WTC11 (cell line): ENCODE data around the gene KPTN. TPM values are rescaled to one million over a fixed set of nuclear protein-coding genes. Genes with fewer than 3 reads are reported as not detected.

Source experiments
- ATAC-seq: fragments of 200-7000 bp; cut with Tn5 transposase; 2 replicates; pipeline ENCODE4 v1.10.0; 2021; ENCODE audit warnings: mild to moderate bottlenecking, moderate library complexity
- CTCF ChIA-PET: fragments of 300-600 bp; sonication (Branson Sonifier 250); formaldehyde crosslinking; loops from one replicate; lab custom pipeline; 2021; ENCODE audit warnings: antibody characterized with exemption; lab: Charles Lee
- POLR2A ChIA-PET: fragments of 350-600 bp; sonication (Branson Sonifier 250); formaldehyde crosslinking; loops from one replicate; lab custom pipeline; 2021; ENCODE audit warnings: antibody characterized with exemption; lab: Charles Lee
- DNase-seq: peaks from one replicate; pipeline ENCODE4 v3.0.0; 2021; ENCODE audit warnings: low spot score
- H3K27ac Mint-ChIP-seq: 2 replicates; pipeline ENCODE4 v1.8.0; 2021; ENCODE audit warnings: mixed read lengths
- H3K27me3 Mint-ChIP-seq: 2 replicates; pipeline ENCODE4 v1.8.0; 2021; ENCODE audit warnings: low read depth, mild to moderate bottlenecking, moderate library complexity, mixed read lengths
- H3K36me3 Mint-ChIP-seq: 2 replicates; pipeline ENCODE4 v1.8.0; 2021; ENCODE audit warnings: mixed read lengths
- H3K4me1 Mint-ChIP-seq: 2 replicates; pipeline ENCODE4 v1.8.0; 2022; ENCODE audit warnings: mixed read lengths
- H3K4me3 Mint-ChIP-seq: 2 replicates; pipeline ENCODE4 v1.8.0; 2021; ENCODE audit warnings: mild to moderate bottlenecking, moderate library complexity, mixed read lengths
- H3K9me3 Mint-ChIP-seq: 2 replicates; pipeline ENCODE4 v1.8.0; 2021; ENCODE audit warnings: mixed read lengths
- AR ChIP-seq: fragments of 250-450 bp; sonication (Bioruptor Pico); IDR thresholded peaks from 2 replicates; pipeline ENCODE4 v1.9.0; 2021; ENCODE audit warnings: mild to moderate bottlenecking
- E2F1 ChIP-seq: sonication (generic); formaldehyde crosslinking; IDR thresholded peaks from 2 replicates; pipeline ENCODE4 v1.8.0; 2022; ENCODE audit warnings: mild to moderate bottlenecking, missing genetic modification reagents
- GABPB1 ChIP-seq: sonication (generic); formaldehyde crosslinking; IDR thresholded peaks from 2 replicates; pipeline ENCODE4 v1.8.1; 2023; ENCODE audit warnings: mild to moderate bottlenecking, missing genetic modification reagents
- JUN ChIP-seq: sonication (generic); formaldehyde crosslinking; IDR thresholded peaks from 2 replicates; pipeline ENCODE4 v1.8.0; 2023; ENCODE audit warnings: mild to moderate bottlenecking, missing genetic modification reagents
- KAT7 ChIP-seq: sonication (generic); formaldehyde crosslinking; IDR thresholded peaks from 2 replicates; pipeline ENCODE4 v1.8.1; 2023; ENCODE audit warnings: missing genetic modification reagents, mild to moderate bottlenecking, borderline replicate concordance
- NFATC4 ChIP-seq: fragments of 250-450 bp; sonication (Bioruptor Pico); IDR thresholded peaks from 2 replicates; pipeline ENCODE4 v1.9.0; 2021; ENCODE audit warnings: mild to moderate bottlenecking
- SOX15 ChIP-seq: fragments of 250-450 bp; sonication (Bioruptor Pico); IDR thresholded peaks from 2 replicates; pipeline ENCODE4 v1.9.0; 2021; ENCODE audit warnings: mild to moderate bottlenecking
- ZNF138 ChIP-seq: sonication (generic); formaldehyde crosslinking; conservative IDR thresholded peaks from 2 replicates; pipeline ENCODE4 v1.8.1; 2022; ENCODE audit warnings: mild to moderate bottlenecking, moderate library complexity, missing genetic modification reagents
- ZNF219 ChIP-seq: sonication (generic); formaldehyde crosslinking; IDR thresholded peaks from 2 replicates; pipeline ENCODE4 v1.8.0; 2023; ENCODE audit warnings: missing genetic modification reagents, mild to moderate bottlenecking, borderline replicate concordance
- ZNF263 ChIP-seq: sonication (generic); formaldehyde crosslinking; IDR thresholded peaks from 2 replicates; pipeline ENCODE4 v1.8.1; 2022; ENCODE audit warnings: low read depth, mild to moderate bottlenecking, moderate library complexity, missing genetic modification reagents
- ZNF396 ChIP-seq: fragments of 250-450 bp; sonication (Bioruptor Pico); IDR thresholded peaks from 2 replicates; pipeline ENCODE4 v1.8.0; 2021; ENCODE audit warnings: mild to moderate bottlenecking, moderate library complexity, borderline replicate concordance
- total RNA-seq: library from RNA; stranded (reverse); gene quantifications from 3 replicates; pipeline ENCODE4 v1.2.3, GENCODE V29; 2021
- TF ChIP-seq, protein P1 (sequence below): sonication (generic); formaldehyde crosslinking; IDR thresholded peaks from 2 replicates; pipeline ENCODE4 v1.8.1; 2022; ENCODE audit warnings: low read depth, missing genetic modification reagents, borderline replicate concordance
- TF ChIP-seq, protein P2 (sequence below): sonication (generic); formaldehyde crosslinking; IDR thresholded peaks from 2 replicates; pipeline ENCODE4 v1.8.1; 2023; ENCODE audit warnings: mild to moderate bottlenecking, moderate library complexity, missing genetic modification reagents
- TF ChIP-seq, protein P3 (sequence below): sonication (generic); formaldehyde crosslinking; IDR thresholded peaks from 2 replicates; pipeline ENCODE4 v1.8.1; 2022; ENCODE audit warnings: mild to moderate bottlenecking, missing genetic modification reagents, moderate library complexity, borderline replicate concordance
- TF ChIP-seq, protein P4 (sequence below): sonication (generic); formaldehyde crosslinking; IDR thresholded peaks from 2 replicates; pipeline ENCODE4 v1.8.1; 2022; ENCODE audit warnings: mild to moderate bottlenecking, moderate library complexity, missing genetic modification reagents
- TF ChIP-seq, protein P5 (sequence below): sonication (generic); formaldehyde crosslinking; IDR thresholded peaks from 2 replicates; pipeline ENCODE4 v1.8.1; 2023; ENCODE audit warnings: mild to moderate bottlenecking, missing genetic modification reagents, borderline replicate concordance
- TF ChIP-seq, protein P6 (sequence below): sonication (generic); formaldehyde crosslinking; IDR thresholded peaks from 2 replicates; pipeline ENCODE4 v1.8.0; 2023; ENCODE audit warnings: mild to moderate bottlenecking, missing genetic modification reagents
- TF ChIP-seq, protein P7 (sequence below): sonication (generic); formaldehyde crosslinking; conservative IDR thresholded peaks from 2 replicates; pipeline ENCODE4 v1.8.1; 2022; ENCODE audit warnings: mild to moderate bottlenecking, missing genetic modification reagents

Gene KPTN
- total RNA-seq, 1 experiment from 2014 or later: 24.5 TPM

DNA sequence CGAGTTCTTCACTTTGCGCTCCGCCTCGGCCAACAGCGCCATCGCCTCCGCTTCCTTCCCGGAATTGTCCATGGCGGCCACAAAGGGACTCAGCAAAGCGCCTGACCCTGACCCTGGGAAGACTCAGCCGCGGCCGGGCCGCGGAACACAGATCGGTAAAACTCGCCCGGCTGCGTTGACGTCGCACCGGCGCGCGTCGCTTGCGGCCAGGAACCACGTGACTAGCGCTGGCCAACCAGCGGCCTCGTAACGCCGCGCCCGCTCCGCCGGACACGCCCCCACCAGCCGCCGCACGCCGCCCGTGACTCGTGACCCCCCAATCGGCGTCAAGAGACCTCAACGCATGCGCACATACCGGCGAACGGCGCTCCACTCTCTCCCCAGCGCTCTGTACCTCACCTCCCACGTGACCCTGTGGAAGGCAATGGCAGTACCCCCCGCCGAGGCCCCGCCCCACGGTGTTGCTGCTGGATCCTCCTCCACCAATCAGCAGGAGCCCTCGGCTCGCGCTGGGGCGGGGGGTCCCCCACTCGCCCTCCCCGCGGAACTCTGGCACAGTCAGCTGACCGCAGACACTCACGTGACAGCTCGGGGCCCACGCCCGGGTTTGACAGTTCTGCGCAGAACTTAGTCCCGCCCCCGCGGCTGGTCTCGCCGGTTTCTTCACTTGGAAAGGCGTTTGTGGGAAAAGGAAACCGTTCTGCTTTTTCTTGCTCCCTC, 31.0 kb upstream of the KPTN start, which contains the start of gene NAPA:
NAPA (minus strand) TSS at position 195 of the 720 bp plus-strand sequence; CDS start at position 72, 123 bp downstream.
- Mint-ChIP-seq H3K36me3 (no peaks in the 10 kb centered on the region), H3K4me3 (peak within 1 kb of the TSS; percentile 97), H3K27me3 (no peaks in the 10 kb centered on the region), H3K9me3 (no peaks in the 10 kb centered on the region), H3K4me1 (peaks cover 30% of the 10 kb centered on the region), H3K27ac (peak within 1 kb of the TSS; percentile 96)
- ATAC-seq (peak; percentile 96), DNase-seq (peak; percentile 100)
- ChIA-PET POLR2A (interaction anchor here (1.5 kb wide), 1 partner anchor 85 kb away, joined by 4 read pairs; no protein-coding TSS in a partner anchor), CTCF (interaction anchor here (0.6 to 2.0 kb wide), 41 partner anchors 10 to 289 kb away, joined by 3 to 32 read pairs (median 4); partner anchors contain the start of genes CCDC9, EHD2 and KPTN)
- no peak for TF ChIP-seq ZNF263 (CRISPR knock-in tag)
- TF ChIP-seq SOX15 (CRISPR knock-in tag): no peak
- TF ChIP-seq GABPB1 (CRISPR knock-in tag): 0 out of 2 replicates have a peak, but pooled peaks have one; percentile 13
- TF ChIP-seq ZNF396 (CRISPR knock-in tag): no peak
- TF ChIP-seq, protein P1, sequence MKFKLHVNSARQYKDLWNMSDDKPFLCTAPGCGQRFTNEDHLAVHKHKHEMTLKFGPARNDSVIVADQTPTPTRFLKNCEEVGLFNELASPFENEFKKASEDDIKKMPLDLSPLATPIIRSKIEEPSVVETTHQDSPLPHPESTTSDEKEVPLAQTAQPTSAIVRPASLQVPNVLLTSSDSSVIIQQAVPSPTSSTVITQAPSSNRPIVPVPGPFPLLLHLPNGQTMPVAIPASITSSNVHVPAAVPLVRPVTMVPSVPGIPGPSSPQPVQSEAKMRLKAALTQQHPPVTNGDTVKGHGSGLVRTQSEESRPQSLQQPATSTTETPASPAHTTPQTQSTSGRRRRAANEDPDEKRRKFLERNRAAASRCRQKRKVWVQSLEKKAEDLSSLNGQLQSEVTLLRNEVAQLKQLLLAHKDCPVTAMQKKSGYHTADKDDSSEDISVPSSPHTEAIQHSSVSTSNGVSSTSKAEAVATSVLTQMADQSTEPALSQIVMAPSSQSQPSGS: no peak
- TF ChIP-seq, protein P2, sequence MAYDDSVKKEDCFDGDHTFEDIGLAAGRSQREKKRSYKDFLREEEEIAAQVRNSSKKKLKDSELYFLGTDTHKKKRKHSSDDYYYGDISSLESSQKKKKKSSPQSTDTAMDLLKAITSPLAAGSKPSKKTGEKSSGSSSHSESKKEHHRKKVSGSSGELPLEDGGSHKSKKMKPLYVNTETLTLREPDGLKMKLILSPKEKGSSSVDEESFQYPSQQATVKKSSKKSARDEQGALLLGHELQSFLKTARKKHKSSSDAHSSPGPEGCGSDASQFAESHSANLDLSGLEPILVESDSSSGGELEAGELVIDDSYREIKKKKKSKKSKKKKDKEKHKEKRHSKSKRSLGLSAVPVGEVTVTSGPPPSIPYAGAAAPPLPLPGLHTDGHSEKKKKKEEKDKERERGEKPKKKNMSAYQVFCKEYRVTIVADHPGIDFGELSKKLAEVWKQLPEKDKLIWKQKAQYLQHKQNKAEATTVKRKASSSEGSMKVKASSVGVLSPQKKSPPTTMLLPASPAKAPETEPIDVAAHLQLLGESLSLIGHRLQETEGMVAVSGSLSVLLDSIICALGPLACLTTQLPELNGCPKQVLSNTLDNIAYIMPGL (CRISPR knock-in tag): peak; percentile 42; the same call in 1 of the 2 replicates
- TF ChIP-seq, protein P3, sequence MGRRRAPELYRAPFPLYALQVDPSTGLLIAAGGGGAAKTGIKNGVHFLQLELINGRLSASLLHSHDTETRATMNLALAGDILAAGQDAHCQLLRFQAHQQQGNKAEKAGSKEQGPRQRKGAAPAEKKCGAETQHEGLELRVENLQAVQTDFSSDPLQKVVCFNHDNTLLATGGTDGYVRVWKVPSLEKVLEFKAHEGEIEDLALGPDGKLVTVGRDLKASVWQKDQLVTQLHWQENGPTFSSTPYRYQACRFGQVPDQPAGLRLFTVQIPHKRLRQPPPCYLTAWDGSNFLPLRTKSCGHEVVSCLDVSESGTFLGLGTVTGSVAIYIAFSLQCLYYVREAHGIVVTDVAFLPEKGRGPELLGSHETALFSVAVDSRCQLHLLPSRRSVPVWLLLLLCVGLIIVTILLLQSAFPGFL (CRISPR knock-in tag): no peak
- TF ChIP-seq, protein P4, sequence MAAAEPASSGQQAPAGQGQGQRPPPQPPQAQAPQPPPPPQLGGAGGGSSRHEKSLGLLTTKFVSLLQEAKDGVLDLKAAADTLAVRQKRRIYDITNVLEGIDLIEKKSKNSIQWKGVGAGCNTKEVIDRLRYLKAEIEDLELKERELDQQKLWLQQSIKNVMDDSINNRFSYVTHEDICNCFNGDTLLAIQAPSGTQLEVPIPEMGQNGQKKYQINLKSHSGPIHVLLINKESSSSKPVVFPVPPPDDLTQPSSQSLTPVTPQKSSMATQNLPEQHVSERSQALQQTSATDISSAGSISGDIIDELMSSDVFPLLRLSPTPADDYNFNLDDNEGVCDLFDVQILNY (CRISPR knock-in tag): peak; percentile 59
- TF ChIP-seq KAT7 (CRISPR knock-in tag): no peak
- TF ChIP-seq JUN (CRISPR knock-in tag): no peak
- TF ChIP-seq AR: no peak
- TF ChIP-seq, protein P5, sequence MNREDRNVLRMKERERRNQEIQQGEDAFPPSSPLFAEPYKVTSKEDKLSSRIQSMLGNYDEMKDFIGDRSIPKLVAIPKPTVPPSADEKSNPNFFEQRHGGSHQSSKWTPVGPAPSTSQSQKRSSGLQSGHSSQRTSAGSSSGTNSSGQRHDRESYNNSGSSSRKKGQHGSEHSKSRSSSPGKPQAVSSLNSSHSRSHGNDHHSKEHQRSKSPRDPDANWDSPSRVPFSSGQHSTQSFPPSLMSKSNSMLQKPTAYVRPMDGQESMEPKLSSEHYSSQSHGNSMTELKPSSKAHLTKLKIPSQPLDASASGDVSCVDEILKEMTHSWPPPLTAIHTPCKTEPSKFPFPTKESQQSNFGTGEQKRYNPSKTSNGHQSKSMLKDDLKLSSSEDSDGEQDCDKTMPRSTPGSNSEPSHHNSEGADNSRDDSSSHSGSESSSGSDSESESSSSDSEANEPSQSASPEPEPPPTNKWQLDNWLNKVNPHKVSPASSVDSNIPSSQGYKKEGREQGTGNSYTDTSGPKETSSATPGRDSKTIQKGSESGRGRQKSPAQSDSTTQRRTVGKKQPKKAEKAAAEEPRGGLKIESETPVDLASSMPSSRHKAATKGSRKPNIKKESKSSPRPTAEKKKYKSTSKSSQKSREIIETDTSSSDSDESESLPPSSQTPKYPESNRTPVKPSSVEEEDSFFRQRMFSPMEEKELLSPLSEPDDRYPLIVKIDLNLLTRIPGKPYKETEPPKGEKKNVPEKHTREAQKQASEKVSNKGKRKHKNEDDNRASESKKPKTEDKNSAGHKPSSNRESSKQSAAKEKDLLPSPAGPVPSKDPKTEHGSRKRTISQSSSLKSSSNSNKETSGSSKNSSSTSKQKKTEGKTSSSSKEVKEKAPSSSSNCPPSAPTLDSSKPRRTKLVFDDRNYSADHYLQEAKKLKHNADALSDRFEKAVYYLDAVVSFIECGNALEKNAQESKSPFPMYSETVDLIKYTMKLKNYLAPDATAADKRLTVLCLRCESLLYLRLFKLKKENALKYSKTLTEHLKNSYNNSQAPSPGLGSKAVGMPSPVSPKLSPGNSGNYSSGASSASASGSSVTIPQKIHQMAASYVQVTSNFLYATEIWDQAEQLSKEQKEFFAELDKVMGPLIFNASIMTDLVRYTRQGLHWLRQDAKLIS (CRISPR knock-in tag): no peak
- TF ChIP-seq, protein P6, sequence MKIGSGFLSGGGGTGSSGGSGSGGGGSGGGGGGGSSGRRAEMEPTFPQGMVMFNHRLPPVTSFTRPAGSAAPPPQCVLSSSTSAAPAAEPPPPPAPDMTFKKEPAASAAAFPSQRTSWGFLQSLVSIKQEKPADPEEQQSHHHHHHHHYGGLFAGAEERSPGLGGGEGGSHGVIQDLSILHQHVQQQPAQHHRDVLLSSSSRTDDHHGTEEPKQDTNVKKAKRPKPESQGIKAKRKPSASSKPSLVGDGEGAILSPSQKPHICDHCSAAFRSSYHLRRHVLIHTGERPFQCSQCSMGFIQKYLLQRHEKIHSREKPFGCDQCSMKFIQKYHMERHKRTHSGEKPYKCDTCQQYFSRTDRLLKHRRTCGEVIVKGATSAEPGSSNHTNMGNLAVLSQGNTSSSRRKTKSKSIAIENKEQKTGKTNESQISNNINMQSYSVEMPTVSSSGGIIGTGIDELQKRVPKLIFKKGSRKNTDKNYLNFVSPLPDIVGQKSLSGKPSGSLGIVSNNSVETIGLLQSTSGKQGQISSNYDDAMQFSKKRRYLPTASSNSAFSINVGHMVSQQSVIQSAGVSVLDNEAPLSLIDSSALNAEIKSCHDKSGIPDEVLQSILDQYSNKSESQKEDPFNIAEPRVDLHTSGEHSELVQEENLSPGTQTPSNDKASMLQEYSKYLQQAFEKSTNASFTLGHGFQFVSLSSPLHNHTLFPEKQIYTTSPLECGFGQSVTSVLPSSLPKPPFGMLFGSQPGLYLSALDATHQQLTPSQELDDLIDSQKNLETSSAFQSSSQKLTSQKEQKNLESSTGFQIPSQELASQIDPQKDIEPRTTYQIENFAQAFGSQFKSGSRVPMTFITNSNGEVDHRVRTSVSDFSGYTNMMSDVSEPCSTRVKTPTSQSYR (CRISPR knock-in tag): no peak
- TF ChIP-seq E2F1 (CRISPR knock-in tag): no peak
- TF ChIP-seq ZNF219 (CRISPR knock-in tag): no peak
- no peak for TF ChIP-seq ZNF138 (CRISPR knock-in tag)
- no peak for TF ChIP-seq NFATC4 (CRISPR knock-in tag)
- TF ChIP-seq, protein P7, sequence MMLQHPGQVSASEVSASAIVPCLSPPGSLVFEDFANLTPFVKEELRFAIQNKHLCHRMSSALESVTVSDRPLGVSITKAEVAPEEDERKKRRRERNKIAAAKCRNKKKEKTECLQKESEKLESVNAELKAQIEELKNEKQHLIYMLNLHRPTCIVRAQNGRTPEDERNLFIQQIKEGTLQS: no peak
